ENCODE measurements around the gene SMPDL3A.

The SMPDL3A gene

DNA sequence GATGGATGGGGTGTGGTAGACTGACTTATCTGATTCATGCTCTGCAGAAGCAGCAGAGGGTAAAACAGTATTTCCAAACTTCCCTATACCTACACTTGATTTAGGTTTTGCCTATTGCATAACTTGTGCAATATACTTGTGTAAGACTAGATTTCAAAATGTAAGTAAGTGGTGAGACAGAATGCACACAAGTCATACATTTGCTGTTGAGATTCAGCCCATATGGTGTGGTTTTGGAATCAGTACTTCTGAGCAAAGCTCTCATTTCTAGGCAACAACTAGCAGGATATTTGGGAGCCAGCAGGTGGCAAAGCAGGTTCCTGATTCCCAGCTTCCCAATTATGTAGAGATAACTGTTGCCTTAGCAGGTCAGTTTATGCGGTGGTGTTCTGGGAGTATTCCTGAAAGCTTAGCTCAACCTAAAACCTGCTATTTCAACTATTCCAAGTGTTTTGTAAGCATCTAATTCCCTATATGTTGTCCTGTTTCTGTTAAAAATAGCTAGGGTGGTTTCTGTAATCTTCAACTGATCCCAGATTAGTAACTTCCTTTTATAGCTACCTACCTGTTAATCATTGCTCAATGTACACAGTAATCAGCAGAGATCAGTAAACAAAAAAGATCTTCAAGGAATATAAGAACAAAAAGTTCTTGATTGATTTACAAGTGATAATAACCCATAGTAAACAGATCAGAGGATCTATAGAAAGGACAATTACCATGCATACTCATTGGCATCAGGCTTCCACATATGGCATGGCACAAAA is 18.0 kb upstream of the SMPDL3A start:
- FAIRE-seq, result no peak
- TF ChIP-seq POLR2A (IDR thresholded peaks at IDR 0.05; ENCODE audit: low read depth, low read length), result no peak
- no peak for TF ChIP-seq POLR2AphosphoS5 (IDR thresholded peaks at IDR 0.05; ENCODE audit: low read depth, low read length)
- TF ChIP-seq TAF1 (IDR thresholded peaks at IDR 0.05; ENCODE audit: low read depth, low read length), result no peak
- TF ChIP-seq PAX5 (IDR thresholded peaks at IDR 0.05; ENCODE audit: insufficient read depth, low read length, severe bottlenecking), result no peak
- TF ChIP-seq SPI1 (IDR thresholded peaks at IDR 0.05; ENCODE audit: low read depth, low read length), result no peak
- no peak for TF ChIP-seq POU2F2 (IDR thresholded peaks at IDR 0.05; ENCODE audit: low read depth, low read length)
- no peak for DNase-seq (ENCODE audit: insufficient read length, low spot score)

DNA sequence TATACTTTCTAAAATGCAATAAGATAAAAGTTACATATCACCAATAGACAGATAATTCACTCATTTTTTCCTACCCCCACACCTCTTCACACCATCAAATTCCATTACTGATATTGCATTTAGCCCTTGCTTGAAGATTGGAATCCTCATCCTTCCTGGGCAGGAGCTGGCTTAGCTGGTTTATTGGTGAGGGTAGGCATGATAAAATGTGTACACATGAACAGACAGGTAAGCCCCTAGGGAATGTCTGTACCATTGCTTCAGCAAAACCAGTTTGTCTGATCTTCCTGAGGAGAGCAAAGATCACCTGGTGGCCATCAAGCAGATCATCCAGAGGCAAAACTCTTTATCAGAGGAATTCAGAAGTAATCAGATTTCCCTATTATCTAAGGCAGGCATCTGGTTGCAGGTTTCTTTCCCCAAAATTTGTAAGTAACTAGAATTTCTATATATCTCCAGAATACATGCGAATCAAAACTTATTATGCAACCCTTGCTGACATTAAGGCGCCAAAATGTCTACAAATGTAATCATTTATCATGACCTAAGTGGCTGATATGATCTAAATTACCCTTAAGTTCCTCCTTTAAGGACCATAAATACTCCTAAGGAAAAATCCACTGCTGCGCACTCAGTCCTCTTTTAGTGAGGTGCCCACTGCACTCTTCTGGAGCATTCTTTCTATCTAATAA is 16.2 kb upstream of the SMPDL3A start:
- FAIRE-seq, result no peak
- no peak for TF ChIP-seq TAF1 (IDR thresholded peaks at IDR 0.05; ENCODE audit: low read depth, low read length)
- TF ChIP-seq POLR2AphosphoS5 (IDR thresholded peaks at IDR 0.05; ENCODE audit: low read depth, low read length), result no peak
- no peak for TF ChIP-seq PAX5 (IDR thresholded peaks at IDR 0.05; ENCODE audit: insufficient read depth, low read length, severe bottlenecking)
- TF ChIP-seq POLR2A (IDR thresholded peaks at IDR 0.05; ENCODE audit: low read depth, low read length), result no peak
- no peak for TF ChIP-seq SPI1 (IDR thresholded peaks at IDR 0.05; ENCODE audit: low read depth, low read length)
- no peak for TF ChIP-seq POU2F2 (IDR thresholded peaks at IDR 0.05; ENCODE audit: low read depth, low read length)
- no peak for DNase-seq (ENCODE audit: insufficient read length, low spot score)

DNA sequence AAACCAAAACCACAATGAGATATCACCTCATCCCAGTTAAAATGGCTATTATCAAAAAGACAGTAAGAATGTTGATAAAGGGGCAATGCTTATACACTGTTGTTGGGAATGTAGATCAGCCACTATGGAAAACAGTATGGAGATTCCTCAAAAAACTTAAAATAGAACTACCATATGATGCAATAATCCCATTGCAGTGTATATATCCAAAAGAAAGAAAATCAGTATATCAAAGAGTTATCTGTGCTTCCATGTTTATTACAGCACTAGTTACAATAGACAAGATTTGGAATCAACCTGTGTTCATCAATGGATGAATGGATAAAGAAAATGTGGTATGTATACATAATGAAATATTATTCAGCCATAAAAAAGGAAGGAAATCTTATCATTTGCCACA is 13.1 kb upstream of the SMPDL3A start:
- TF ChIP-seq POU2F2 (IDR thresholded peaks at IDR 0.05; ENCODE audit: low read depth, low read length) (no peak), PAX5 (IDR thresholded peaks at IDR 0.05; ENCODE audit: insufficient read depth, low read length, severe bottlenecking) (no peak), TAF1 (IDR thresholded peaks at IDR 0.05; ENCODE audit: low read depth, low read length) (no peak), POLR2AphosphoS5 (IDR thresholded peaks at IDR 0.05; ENCODE audit: low read depth, low read length) (no peak), SPI1 (IDR thresholded peaks at IDR 0.05; ENCODE audit: low read depth, low read length) (no peak), POLR2A (IDR thresholded peaks at IDR 0.05; ENCODE audit: low read depth, low read length) (no peak)
- no peak for DNase-seq (ENCODE audit: insufficient read length, low spot score)
- no peak for FAIRE-seq

DNA sequence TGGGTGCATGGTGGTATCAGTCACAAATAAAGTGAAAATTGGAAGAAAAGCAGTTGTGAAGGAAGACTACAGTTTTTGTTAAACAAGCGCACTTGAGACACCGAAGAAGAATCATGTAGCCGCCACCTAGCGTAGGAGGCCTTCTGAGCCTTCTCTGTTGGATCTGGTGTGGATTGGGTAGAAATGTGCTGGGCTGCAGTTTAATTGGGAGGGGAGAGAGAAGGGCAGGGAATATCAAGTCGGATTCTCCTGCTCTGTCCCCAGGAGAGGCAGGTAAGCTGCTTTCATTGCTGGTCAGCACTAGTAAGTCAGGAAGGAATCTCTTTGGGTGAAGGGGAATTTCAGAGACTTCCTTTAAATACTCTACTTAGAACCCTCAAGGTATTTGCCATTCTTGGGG is 10.8 kb upstream of the SMPDL3A start:
- no peak for TF ChIP-seq SPI1 (IDR thresholded peaks at IDR 0.05; ENCODE audit: low read depth, low read length)
- TF ChIP-seq TAF1 (IDR thresholded peaks at IDR 0.05; ENCODE audit: low read depth, low read length), result no peak
- no peak for TF ChIP-seq POLR2AphosphoS5 (IDR thresholded peaks at IDR 0.05; ENCODE audit: low read depth, low read length)
- TF ChIP-seq POLR2A (IDR thresholded peaks at IDR 0.05; ENCODE audit: low read depth, low read length), result no peak
- no peak for TF ChIP-seq POU2F2 (IDR thresholded peaks at IDR 0.05; ENCODE audit: low read depth, low read length)
- no peak for TF ChIP-seq PAX5 (IDR thresholded peaks at IDR 0.05; ENCODE audit: insufficient read depth, low read length, severe bottlenecking)
- FAIRE-seq (no peak), DNase-seq (ENCODE audit: insufficient read length, low spot score) (no peak)

DNA sequence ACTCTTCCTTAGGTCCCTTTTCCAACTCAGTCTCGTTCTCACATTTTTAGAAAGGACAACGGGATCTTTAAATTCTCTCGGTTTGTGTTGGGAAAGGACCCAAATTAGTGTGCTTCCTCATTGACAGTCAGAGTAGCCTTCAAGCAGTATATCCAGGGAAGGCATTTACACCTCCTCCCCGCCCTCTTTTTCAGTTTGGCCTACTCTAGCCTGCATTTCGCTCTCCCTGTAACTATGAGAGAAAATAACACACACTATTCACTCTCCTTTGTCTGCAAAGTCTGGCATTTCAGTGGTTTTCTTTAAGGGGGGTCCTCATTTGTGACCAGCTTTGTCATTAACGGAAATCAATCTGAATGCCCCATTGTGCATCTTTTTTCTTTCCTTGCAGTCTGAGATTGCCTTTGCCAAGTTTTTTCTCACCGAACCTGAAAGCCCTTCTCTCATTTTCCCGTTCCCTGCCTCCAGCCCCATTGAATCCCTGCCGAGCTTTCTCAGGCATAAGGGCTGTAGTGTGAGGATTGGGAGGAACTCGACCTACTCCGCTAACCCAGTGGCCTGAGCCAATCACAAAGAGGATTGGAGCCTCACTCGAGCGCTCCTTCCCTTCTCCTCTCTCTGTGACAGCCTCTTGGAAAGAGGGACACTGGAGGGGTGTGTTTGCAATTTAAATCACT is 9.9 kb upstream of the SMPDL3A start:
- no peak for DNase-seq (ENCODE audit: insufficient read length, low spot score)
- FAIRE-seq, result no peak
- no peak for TF ChIP-seq TAF1 (IDR thresholded peaks at IDR 0.05; ENCODE audit: low read depth, low read length)
- TF ChIP-seq PAX5 (IDR thresholded peaks at IDR 0.05; ENCODE audit: insufficient read depth, low read length, severe bottlenecking), result no peak
- TF ChIP-seq POU2F2 (IDR thresholded peaks at IDR 0.05; ENCODE audit: low read depth, low read length), result no peak
- no peak for TF ChIP-seq POLR2AphosphoS5 (IDR thresholded peaks at IDR 0.05; ENCODE audit: low read depth, low read length)
- no peak for TF ChIP-seq POLR2A (IDR thresholded peaks at IDR 0.05; ENCODE audit: low read depth, low read length)
- TF ChIP-seq SPI1 (IDR thresholded peaks at IDR 0.05; ENCODE audit: low read depth, low read length), result no peak

DNA sequence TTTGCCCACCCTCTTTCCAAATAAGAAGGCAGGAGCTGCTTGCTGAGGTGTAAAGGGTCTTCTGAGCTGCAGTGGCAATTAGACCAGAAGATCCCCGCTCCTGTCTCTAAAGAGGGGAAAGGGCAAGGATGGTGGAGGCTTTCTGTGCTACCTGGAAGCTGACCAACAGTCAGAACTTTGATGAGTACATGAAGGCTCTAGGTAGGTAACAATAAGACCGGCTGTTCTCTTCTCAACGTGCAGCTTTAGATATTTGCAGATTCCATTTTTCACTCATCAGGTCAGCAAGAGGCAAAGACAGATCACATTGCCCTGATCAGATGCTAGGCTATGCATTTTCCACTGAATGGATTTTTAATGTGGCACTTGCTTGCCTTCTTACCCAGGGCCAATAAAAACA is 9.4 kb upstream of the SMPDL3A start, which contains the start of gene FABP7:
TSS of gene FABP7 (plus strand) at position 50 of the 400 bp plus-strand sequence. CDS start at position 129, 79 bp downstream.
- no peak for FAIRE-seq

DNA sequence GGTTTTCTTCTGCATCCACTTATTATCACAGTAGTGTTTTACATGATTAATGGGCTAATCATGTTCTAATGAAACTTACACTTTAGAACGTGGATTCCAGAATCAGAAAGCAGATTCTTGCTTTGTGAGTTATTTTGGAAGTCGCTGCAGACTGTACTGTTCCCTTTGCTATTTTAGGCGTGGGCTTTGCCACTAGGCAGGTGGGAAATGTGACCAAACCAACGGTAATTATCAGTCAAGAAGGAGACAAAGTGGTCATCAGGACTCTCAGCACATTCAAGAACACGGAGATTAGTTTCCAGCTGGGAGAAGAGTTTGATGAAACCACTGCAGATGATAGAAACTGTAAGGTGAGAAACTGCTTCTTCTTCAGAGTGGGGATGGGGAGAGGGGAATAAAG is 8.9 kb upstream of the SMPDL3A start:
- no peak for TF ChIP-seq POLR2AphosphoS5 (IDR thresholded peaks at IDR 0.05; ENCODE audit: low read depth, low read length)
- no peak for TF ChIP-seq SPI1 (IDR thresholded peaks at IDR 0.05; ENCODE audit: low read depth, low read length)
- no peak for TF ChIP-seq TAF1 (IDR thresholded peaks at IDR 0.05; ENCODE audit: low read depth, low read length)
- no peak for TF ChIP-seq PAX5 (IDR thresholded peaks at IDR 0.05; ENCODE audit: insufficient read depth, low read length, severe bottlenecking)
- TF ChIP-seq POU2F2 (IDR thresholded peaks at IDR 0.05; ENCODE audit: low read depth, low read length), result no peak
- no peak for TF ChIP-seq POLR2A (IDR thresholded peaks at IDR 0.05; ENCODE audit: low read depth, low read length)
- no peak for FAIRE-seq
- no peak for DNase-seq (ENCODE audit: insufficient read length, low spot score)

More for the DNA sequence above, 9.4 kb upstream of the SMPDL3A start, which contains the start of gene FABP7:
- TF ChIP-seq POLR2A (IDR thresholded peaks at IDR 0.05; ENCODE audit: low read depth, low read length), result no peak
- TF ChIP-seq TAF1 (IDR thresholded peaks at IDR 0.05; ENCODE audit: low read depth, low read length), result no peak
- no peak for TF ChIP-seq POLR2AphosphoS5 (IDR thresholded peaks at IDR 0.05; ENCODE audit: low read depth, low read length)
- no peak for TF ChIP-seq SPI1 (IDR thresholded peaks at IDR 0.05; ENCODE audit: low read depth, low read length)
- TF ChIP-seq PAX5 (IDR thresholded peaks at IDR 0.05; ENCODE audit: insufficient read depth, low read length, severe bottlenecking), result no peak
- TF ChIP-seq POU2F2 (IDR thresholded peaks at IDR 0.05; ENCODE audit: low read depth, low read length), result no peak
- no peak for DNase-seq (ENCODE audit: insufficient read length, low spot score)

DNA sequence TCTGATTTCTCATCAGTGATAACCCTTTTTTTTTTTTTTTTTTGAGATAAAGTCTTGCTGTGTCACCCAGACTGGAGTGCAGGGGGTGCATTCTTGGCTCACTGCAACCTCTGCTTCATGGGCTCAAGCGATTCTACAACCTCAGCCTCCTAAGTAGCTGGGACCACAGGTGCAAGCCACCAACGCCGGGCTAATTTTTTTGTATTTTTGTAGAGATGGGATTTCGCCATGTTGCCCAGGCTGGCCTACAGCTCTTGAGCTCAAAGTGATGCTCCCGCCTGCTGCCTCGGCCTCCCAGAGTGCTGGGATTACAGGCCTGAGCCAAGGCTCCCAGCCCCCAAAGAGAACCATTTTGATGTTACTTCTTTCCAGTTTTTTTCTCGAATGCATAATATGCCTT is 7.3 kb upstream of the SMPDL3A start:
- FAIRE-seq (no peak), DNase-seq (ENCODE audit: insufficient read length, low spot score) (no peak)
- no peak for TF ChIP-seq POLR2A (IDR thresholded peaks at IDR 0.05; ENCODE audit: low read depth, low read length)
- TF ChIP-seq TAF1 (IDR thresholded peaks at IDR 0.05; ENCODE audit: low read depth, low read length), result no peak
- no peak for TF ChIP-seq PAX5 (IDR thresholded peaks at IDR 0.05; ENCODE audit: insufficient read depth, low read length, severe bottlenecking)
- TF ChIP-seq POU2F2 (IDR thresholded peaks at IDR 0.05; ENCODE audit: low read depth, low read length), result no peak
- no peak for TF ChIP-seq SPI1 (IDR thresholded peaks at IDR 0.05; ENCODE audit: low read depth, low read length)
- TF ChIP-seq POLR2AphosphoS5 (IDR thresholded peaks at IDR 0.05; ENCODE audit: low read depth, low read length), result no peak

DNA sequence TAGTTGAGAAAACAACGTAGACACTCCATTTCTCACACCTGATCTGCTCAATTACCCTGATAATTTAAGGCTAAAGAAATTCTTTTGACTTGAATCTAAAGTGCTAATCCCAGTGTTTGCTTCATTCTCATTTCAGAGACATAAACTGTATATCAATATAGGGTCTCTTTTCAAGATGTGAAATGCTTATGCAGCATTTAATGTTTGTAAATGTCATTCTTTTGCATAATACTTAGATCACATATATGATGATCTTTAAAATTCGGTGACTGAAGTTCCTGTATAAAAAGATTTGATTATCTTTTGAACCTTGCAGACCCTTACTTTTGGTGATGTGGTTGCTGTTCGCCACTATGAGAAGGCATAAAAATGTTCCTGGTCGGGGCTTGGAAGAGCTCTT is 5.7 kb upstream of the SMPDL3A start:
- DNase-seq (ENCODE audit: insufficient read length, low spot score), result no peak
- FAIRE-seq, result no peak
- TF ChIP-seq POLR2A (IDR thresholded peaks at IDR 0.05; ENCODE audit: low read depth, low read length), result no peak
- TF ChIP-seq TAF1 (IDR thresholded peaks at IDR 0.05; ENCODE audit: low read depth, low read length), result no peak
- no peak for TF ChIP-seq PAX5 (IDR thresholded peaks at IDR 0.05; ENCODE audit: insufficient read depth, low read length, severe bottlenecking)
